ENCODE data around the gene PKM. TPM values are rescaled to one million over a fixed set of nuclear protein-coding genes. Genes with fewer than 3 reads are reported as not detected.

The PKM gene
- total RNA-seq, 2 experiments from 2014 or later: 202 to 203 TPM

DNA sequence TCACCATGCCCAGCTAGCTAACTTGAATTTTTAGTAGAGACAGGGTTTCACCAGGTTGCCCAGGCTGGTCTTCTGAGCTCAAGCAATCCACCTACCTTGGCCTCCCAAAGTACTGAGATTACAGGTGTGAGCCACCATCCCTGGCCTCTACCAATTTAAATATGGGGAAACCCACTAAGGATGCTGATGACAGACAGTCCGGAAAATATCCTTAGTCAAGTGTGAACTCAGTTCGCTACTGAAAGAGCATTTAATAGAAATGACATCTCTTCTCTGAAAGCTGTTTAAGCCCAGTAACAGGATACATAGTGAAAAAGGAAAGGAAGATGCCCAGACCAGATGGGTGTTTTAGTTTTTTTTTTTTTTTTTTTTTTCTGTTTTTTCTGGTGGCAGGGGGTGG, 25.7 kb downstream of the PKM start:
- peaks cover 99% of the 10 kb centered on the region for H3K36me3 Mint-ChIP-seq (ENCODE audit: low read depth)
- intact Hi-C loops (cut with DNase I, micrococcal nuclease): no loop called here
- H3K36me3 ChIP-seq (ENCODE audit: insufficient read depth, low read length): peaks cover 98% of the 10 kb centered on the region
- ATAC-seq (ENCODE audit: poor library complexity) (no peak), DNase-seq (no peak)
- H3K4me1 ChIP-seq (ENCODE audit: insufficient read depth, low read length): no peaks in the 10 kb centered on the region
- no peaks in the 10 kb centered on the region for H3K27me3 ChIP-seq (ENCODE audit: control insufficient read depth in 1 of 2, insufficient read depth in 2 of 2, low read length in 2 of 2)
- ChIA-PET POLR2A (no interaction called here), CTCF (interaction anchor here (0.7 kb wide), 1 partner anchor 20 kb away, joined by 4 read pairs; no protein-coding TSS in a partner anchor)
- H3K4me3 Mint-ChIP-seq: no peak overlapping the region
- TF ChIP-seq, protein P1, sequence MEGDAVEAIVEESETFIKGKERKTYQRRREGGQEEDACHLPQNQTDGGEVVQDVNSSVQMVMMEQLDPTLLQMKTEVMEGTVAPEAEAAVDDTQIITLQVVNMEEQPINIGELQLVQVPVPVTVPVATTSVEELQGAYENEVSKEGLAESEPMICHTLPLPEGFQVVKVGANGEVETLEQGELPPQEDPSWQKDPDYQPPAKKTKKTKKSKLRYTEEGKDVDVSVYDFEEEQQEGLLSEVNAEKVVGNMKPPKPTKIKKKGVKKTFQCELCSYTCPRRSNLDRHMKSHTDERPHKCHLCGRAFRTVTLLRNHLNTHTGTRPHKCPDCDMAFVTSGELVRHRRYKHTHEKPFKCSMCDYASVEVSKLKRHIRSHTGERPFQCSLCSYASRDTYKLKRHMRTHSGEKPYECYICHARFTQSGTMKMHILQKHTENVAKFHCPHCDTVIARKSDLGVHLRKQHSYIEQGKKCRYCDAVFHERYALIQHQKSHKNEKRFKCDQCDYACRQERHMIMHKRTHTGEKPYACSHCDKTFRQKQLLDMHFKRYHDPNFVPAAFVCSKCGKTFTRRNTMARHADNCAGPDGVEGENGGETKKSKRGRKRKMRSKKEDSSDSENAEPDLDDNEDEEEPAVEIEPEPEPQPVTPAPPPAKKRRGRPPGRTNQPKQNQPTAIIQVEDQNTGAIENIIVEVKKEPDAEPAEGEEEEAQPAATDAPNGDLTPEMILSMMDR (IDR thresholded peaks at IDR 0.05): no peak
- H3K4me1 Mint-ChIP-seq (ENCODE audit: low read depth): no peaks in the 10 kb centered on the region
- no peak overlapping the region for H3K4me3 ChIP-seq (ENCODE audit: low read length)
- H3K9me3 ChIP-seq (ENCODE audit: control insufficient read depth in 1 of 2, insufficient read depth in 1 of 2, low read length in 2 of 2): no peaks in the 10 kb centered on the region
- H3K9me3 Mint-ChIP-seq: no peaks in the 10 kb centered on the region
- H3K27ac ChIP-seq (ENCODE audit: low read depth in 1 of 2, low read length in 2 of 2): no peak overlapping the region
- no peak overlapping the region for H3K27ac Mint-ChIP-seq
- no peaks in the 10 kb centered on the region for H3K27me3 Mint-ChIP-seq

DNA sequence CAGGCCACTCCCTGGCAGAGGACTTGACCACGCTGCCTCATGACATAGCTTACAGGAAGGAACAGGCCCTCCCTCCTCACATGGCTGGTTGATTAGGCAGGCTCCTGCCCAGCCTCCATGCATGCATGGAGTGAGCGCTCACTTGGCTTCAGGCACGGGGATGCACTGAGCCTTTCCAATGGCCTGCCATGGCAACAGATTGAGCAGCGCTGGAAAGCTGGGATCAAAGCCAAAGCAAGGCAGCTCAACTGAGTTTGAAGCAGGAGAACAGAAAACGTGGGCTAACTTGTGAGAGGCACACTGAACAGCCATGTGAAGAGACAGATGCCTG, 27.5 kb downstream of the PKM start:
- Histone ChIP-seq H3K9me3 (ENCODE audit: control insufficient read depth in 1 of 2, insufficient read depth in 1 of 2, low read length in 2 of 2) (no peaks in the 10 kb centered on the region), H3K27me3 (ENCODE audit: control insufficient read depth in 1 of 2, insufficient read depth in 2 of 2, low read length in 2 of 2) (peaks cover 0 to 3% of the 10 kb centered on the region in 2 experiments), H3K36me3 (ENCODE audit: insufficient read depth, low read length) (peaks cover 100% of the 10 kb centered on the region), H3K4me3 (ENCODE audit: low read length) (no peak overlapping the region), H3K27ac (ENCODE audit: low read depth in 1 of 2, low read length in 2 of 2) (no peak overlapping the region), H3K4me1 (ENCODE audit: insufficient read depth, low read length) (peaks cover 4% of the 10 kb centered on the region)
- intact Hi-C loops (cut with DNase I, micrococcal nuclease): no loop called here
- DNase-seq (no peak), ATAC-seq (ENCODE audit: poor library complexity) (no peak)
- Mint-ChIP-seq H3K27me3 (no peaks in the 10 kb centered on the region), H3K4me1 (ENCODE audit: low read depth) (peaks cover 5% of the 10 kb centered on the region), H3K9me3 (no peaks in the 10 kb centered on the region), H3K4me3 (no peak overlapping the region), H3K36me3 (ENCODE audit: low read depth) (peaks cover 99% of the 10 kb centered on the region), H3K27ac (peak overlapping the region; percentile 24)
- TF ChIP-seq, protein P1 (IDR thresholded peaks at IDR 0.05): no peak
- POLR2A ChIA-PET: interaction anchor here (1.7 to 5.9 kb wide), 2 partner anchors 24 to 28 kb away, joined by 4 to 29 read pairs; no protein-coding TSS in a partner anchor
- CTCF ChIA-PET: no interaction called here

DNA sequence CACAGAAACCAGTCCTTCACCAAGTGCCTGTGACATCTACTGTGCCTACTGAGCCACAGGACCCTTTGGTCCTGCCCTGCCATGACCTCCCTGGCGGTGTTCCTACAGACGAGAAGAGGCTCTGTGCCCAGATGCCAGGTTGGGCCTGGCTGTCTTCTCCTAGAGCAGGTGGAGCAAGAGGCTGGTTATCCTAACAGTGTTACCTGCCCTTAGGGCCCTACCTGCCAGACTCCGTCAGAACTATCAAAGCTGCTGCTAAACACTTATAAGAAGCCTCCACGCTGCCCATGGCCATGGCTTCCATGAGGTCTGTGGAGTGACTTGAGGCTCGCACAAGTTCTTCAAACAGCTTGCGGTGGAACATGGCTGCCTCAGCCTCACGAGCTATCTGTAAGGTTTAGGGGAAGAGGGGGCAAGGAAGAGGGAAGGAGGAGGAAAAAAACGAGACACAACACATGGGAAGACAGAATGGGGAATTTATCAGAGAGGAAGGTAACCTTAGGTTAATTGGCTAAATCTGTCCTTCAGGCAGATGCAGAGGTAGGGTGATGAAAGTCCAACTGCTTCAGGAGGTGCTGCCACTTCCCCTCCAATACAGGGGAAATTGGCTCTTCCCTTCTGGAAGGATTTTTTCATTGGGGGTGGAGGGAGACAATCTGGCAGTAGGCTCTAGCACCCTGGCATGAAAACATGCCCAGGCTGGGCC, 28.0 kb downstream of the PKM start:
- ATAC-seq (ENCODE audit: poor library complexity): no peak

More for the DNA sequence above, 28.0 kb downstream of the PKM start:
- Mint-ChIP-seq H3K4me1 (ENCODE audit: low read depth) (peaks cover 7% of the 10 kb centered on the region), H3K4me3 (no peak overlapping the region), H3K36me3 (ENCODE audit: low read depth) (peaks cover 99% of the 10 kb centered on the region), H3K27me3 (no peaks in the 10 kb centered on the region), H3K27ac (peak overlapping the region; percentile 24), H3K9me3 (no peaks in the 10 kb centered on the region)
- Histone ChIP-seq H3K9me3 (ENCODE audit: control insufficient read depth in 1 of 2, insufficient read depth in 1 of 2, low read length in 2 of 2) (no peaks in the 10 kb centered on the region), H3K4me3 (ENCODE audit: low read length) (no peak overlapping the region), H3K27me3 (ENCODE audit: control insufficient read depth in 1 of 2, insufficient read depth in 2 of 2, low read length in 2 of 2) (peaks cover 0 to 3% of the 10 kb centered on the region in 2 experiments), H3K27ac (ENCODE audit: low read depth in 1 of 2, low read length in 2 of 2) (no peak overlapping the region), H3K4me1 (ENCODE audit: insufficient read depth, low read length) (peaks cover 5% of the 10 kb centered on the region), H3K36me3 (ENCODE audit: insufficient read depth, low read length) (peaks cover 98% of the 10 kb centered on the region)
- intact Hi-C loops (cut with DNase I, micrococcal nuclease): no loop called here
- TF ChIP-seq, protein P1 (IDR thresholded peaks at IDR 0.05): no peak
- DNase-seq: no peak
- ChIA-PET CTCF (no interaction called here), POLR2A (interaction anchor here (1.7 to 5.9 kb wide), 2 partner anchors 24 to 29 kb away, joined by 4 to 29 read pairs; no protein-coding TSS in a partner anchor)

Data from CD4-positive, alpha-beta T cell (primary cell).